ENCODE results near the gene PDE9A. TPM values are rescaled to one million over a fixed set of nuclear protein-coding genes. Genes with fewer than 3 reads are reported as not detected.

PDE9A gene
- total RNA-seq, 1 donor from 2014 or later, result 17.5 TPM

GRCh38 chr21:42766739-42767560 lies 113.5 kb downstream of the PDE9A start:
- peaks cover 10% of the 10 kb centered on the region for H3K36me3 Mint-ChIP-seq (ENCODE audit: low read depth)
- H3K27me3 Mint-ChIP-seq (ENCODE audit: low read depth), result no peaks in the 10 kb centered on the region
- no peak overlapping the region for H3K4me3 Mint-ChIP-seq (ENCODE audit: low read depth)
- H3K4me1 Mint-ChIP-seq (ENCODE audit: low read depth), result no peaks in the 10 kb centered on the region
- DNase-seq (ENCODE audit: low spot score), result no peak
- no peaks in the 10 kb centered on the region for H3K9me3 Mint-ChIP-seq
- intact Hi-C loops (cut with micrococcal nuclease), result no loop called here
- H3K27ac Mint-ChIP-seq, result no peak overlapping the region

- H3K36me3 Mint-ChIP-seq (ENCODE audit: low read depth), result peaks cover 7% of the 10 kb centered on the region
- no peaks in the 10 kb centered on the region for H3K4me1 Mint-ChIP-seq (ENCODE audit: low read depth)
- DNase-seq (ENCODE audit: low spot score), result no peak
- no peak overlapping the region for H3K4me3 Mint-ChIP-seq (ENCODE audit: low read depth)
- H3K9me3 Mint-ChIP-seq, result no peaks in the 10 kb centered on the region
- intact Hi-C loops (cut with micrococcal nuclease), result no loop called here
- H3K27me3 Mint-ChIP-seq (ENCODE audit: low read depth), result no peaks in the 10 kb centered on the region
- H3K27ac Mint-ChIP-seq, result no peak overlapping the region
Observed at GRCh38 chr21:42767561-42767835, 114.1 kb downstream of the PDE9A start.

- no peaks in the 10 kb centered on the region for H3K27me3 Mint-ChIP-seq (ENCODE audit: low read depth)
- peaks cover 7% of the 10 kb centered on the region for H3K36me3 Mint-ChIP-seq (ENCODE audit: low read depth)
- H3K4me3 Mint-ChIP-seq (ENCODE audit: low read depth), result no peak overlapping the region
- DNase-seq (ENCODE audit: low spot score), result no peak
- H3K4me1 Mint-ChIP-seq (ENCODE audit: low read depth), result no peaks in the 10 kb centered on the region
- H3K27ac Mint-ChIP-seq, result no peak overlapping the region
- intact Hi-C loops (cut with micrococcal nuclease), result no loop called here
- no peaks in the 10 kb centered on the region for H3K9me3 Mint-ChIP-seq
Observed at GRCh38 chr21:42768324-42769121, 115.1 kb downstream of the PDE9A start.

- intact Hi-C loops (cut with micrococcal nuclease), result no loop called here
- no peaks in the 10 kb centered on the region for H3K4me1 Mint-ChIP-seq (ENCODE audit: low read depth)
Observed at GRCh38 chr21:42769183-42769819, 115.9 kb downstream of the PDE9A start.

GRCh38 chr21:42769820-42770716 lies 116.6 kb downstream of the PDE9A start:
- Mint-ChIP-seq H3K4me1 (ENCODE audit: low read depth) (no peaks in the 10 kb centered on the region), H3K4me3 (ENCODE audit: low read depth) (no peak overlapping the region), H3K9me3 (no peaks in the 10 kb centered on the region), H3K36me3 (ENCODE audit: low read depth) (peaks cover 7% of the 10 kb centered on the region), H3K27me3 (ENCODE audit: low read depth) (no peaks in the 10 kb centered on the region), H3K27ac (no peak overlapping the region)
- intact Hi-C loops (cut with micrococcal nuclease), result no loop called here
- no peak for DNase-seq (ENCODE audit: low spot score)

More at GRCh38 chr21:42769183-42769819, 115.9 kb downstream of the PDE9A start:
- H3K4me3 Mint-ChIP-seq (ENCODE audit: low read depth), result no peak overlapping the region
- H3K36me3 Mint-ChIP-seq (ENCODE audit: low read depth), result peaks cover 7% of the 10 kb centered on the region
- H3K27me3 Mint-ChIP-seq (ENCODE audit: low read depth), result no peaks in the 10 kb centered on the region
- DNase-seq (ENCODE audit: low spot score), result no peak
- no peak overlapping the region for H3K27ac Mint-ChIP-seq
- H3K9me3 Mint-ChIP-seq, result no peaks in the 10 kb centered on the region

DNA sequence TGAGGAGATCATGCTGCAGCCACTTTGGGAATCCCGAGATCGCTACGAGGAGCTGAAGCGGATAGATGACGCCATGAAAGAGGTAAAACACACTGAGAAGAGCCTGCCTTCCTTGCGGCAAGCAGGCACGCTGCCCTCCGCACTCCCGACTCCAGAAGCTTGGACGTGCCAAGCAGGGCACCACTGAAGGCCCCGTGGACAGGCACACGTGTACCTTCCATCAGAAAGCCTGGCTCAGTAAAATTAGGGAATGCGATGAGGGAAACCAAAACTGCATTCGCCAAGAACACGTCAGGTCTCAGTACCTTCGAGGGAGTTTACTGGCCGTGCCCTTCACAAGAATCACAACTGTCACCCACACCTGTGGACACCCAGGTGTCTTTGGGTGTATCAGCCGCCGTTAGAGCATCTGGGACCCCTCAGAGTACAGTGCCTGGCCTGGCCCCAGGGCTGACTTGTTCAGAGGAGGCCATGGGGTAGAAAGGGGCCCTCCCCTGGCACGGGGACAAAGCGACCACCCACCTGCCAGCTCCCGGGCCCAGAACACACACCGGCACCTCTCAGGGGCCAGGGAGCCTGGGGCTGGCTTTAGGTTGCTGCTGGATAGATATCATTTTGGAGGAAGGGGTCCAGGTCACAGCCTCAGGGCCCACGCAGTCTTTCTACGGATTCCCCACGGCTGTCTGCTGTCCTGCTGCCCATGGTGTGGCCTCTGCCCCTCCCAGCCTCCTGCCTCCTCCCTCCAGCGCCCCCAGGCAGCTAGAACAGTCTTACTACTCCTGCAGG lies 117.5 kb downstream of the PDE9A start:
- DNase-seq (ENCODE audit: low spot score), result no peak
- Mint-ChIP-seq H3K4me3 (ENCODE audit: low read depth) (no peak overlapping the region), H3K9me3 (no peaks in the 10 kb centered on the region), H3K4me1 (ENCODE audit: low read depth) (no peaks in the 10 kb centered on the region), H3K27ac (no peak overlapping the region), H3K27me3 (ENCODE audit: low read depth) (no peaks in the 10 kb centered on the region), H3K36me3 (ENCODE audit: low read depth) (peaks cover 7% of the 10 kb centered on the region)
- intact Hi-C loops (cut with micrococcal nuclease), result no loop called here

- no peaks in the 10 kb centered on the region for H3K4me1 Mint-ChIP-seq (ENCODE audit: low read depth)
- no peak overlapping the region for H3K27ac Mint-ChIP-seq
- no peak overlapping the region for H3K4me3 Mint-ChIP-seq (ENCODE audit: low read depth)
- H3K36me3 Mint-ChIP-seq (ENCODE audit: low read depth), result peaks cover 7% of the 10 kb centered on the region
- no peaks in the 10 kb centered on the region for H3K27me3 Mint-ChIP-seq (ENCODE audit: low read depth)
- H3K9me3 Mint-ChIP-seq, result no peaks in the 10 kb centered on the region
- intact Hi-C loops (cut with micrococcal nuclease), result no loop called here
- DNase-seq (ENCODE audit: low spot score), result no peak
Observed at GRCh38 chr21:42771503-42771805, 118.0 kb downstream of the PDE9A start.

DNA sequence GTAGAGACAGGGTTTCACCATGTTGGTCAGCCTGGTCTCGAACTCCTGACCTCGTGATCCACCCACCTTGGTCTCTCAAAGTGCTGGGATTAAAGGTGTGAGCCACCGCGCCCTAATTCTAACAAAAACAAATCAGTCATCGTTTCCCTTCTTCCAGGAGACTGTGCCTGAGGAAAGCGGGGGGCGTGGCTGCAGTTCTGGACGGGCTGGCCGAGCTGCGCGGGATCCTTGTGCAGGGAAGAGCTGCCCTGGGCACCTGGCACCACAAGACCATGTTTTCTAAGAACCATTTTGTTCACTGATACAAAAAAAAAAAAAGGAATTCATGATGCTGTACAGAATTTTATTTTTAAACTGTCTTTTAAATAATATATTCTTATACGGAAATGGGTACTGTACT lies 121.7 kb downstream of the PDE9A start:
- no peak overlapping the region for H3K4me3 Mint-ChIP-seq (ENCODE audit: low read depth)
- H3K9me3 Mint-ChIP-seq, result no peaks in the 10 kb centered on the region
- H3K36me3 Mint-ChIP-seq (ENCODE audit: low read depth), result no peaks in the 10 kb centered on the region
- no peak for DNase-seq (ENCODE audit: low spot score)
- intact Hi-C loops (cut with micrococcal nuclease), result no loop called here
- no peak overlapping the region for H3K27ac Mint-ChIP-seq
- no peaks in the 10 kb centered on the region for H3K4me1 Mint-ChIP-seq (ENCODE audit: low read depth)
- peaks cover 4% of the 10 kb centered on the region for H3K27me3 Mint-ChIP-seq (ENCODE audit: low read depth)

GRCh38 chr21:42775891-42776290 lies 122.5 kb downstream of the PDE9A start:
- Mint-ChIP-seq H3K9me3 (no peaks in the 10 kb centered on the region), H3K4me1 (ENCODE audit: low read depth) (no peaks in the 10 kb centered on the region), H3K27me3 (ENCODE audit: low read depth) (peaks cover 12% of the 10 kb centered on the region), H3K4me3 (ENCODE audit: low read depth) (no peak overlapping the region), H3K27ac (no peak overlapping the region), H3K36me3 (ENCODE audit: low read depth) (no peaks in the 10 kb centered on the region)
- DNase-seq (ENCODE audit: low spot score), result no peak
- intact Hi-C loops (cut with micrococcal nuclease), result no loop called here

GRCh38 chr21:42777064-42777756 lies 123.8 kb downstream of the PDE9A start:
- no peaks in the 10 kb centered on the region for H3K9me3 Mint-ChIP-seq
- no peak for DNase-seq (ENCODE audit: low spot score)
- intact Hi-C loops (cut with micrococcal nuclease), result no loop called here

DNA sequence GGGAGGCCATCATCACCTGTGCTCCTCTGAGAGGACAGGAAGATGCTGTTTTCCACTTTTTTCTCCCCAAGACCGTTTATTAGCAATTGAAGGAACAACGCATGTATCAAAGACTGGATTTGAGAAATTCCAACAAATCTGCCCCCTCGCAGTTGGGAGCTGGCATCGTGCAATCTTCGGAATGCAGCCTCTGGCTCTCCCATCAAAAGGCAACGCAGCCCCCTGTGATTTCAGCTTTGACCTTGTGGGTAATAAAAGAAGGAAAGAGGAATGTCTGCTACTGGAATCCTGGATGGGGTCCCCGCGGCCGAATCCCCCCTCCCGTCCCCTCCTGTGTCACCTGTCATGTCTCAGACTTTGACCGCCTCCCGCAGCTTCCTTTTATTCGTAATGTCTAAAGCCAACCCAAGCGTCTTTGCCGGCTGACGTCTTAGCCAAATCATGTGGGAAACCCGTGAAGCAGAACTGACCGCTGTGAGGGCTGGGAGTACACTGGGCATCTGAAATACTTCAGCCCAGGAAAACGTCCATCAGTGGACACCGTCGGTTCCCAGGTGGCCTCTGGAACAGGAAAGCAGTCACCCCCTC lies 124.4 kb downstream of the PDE9A start:
- intact Hi-C loops (cut with micrococcal nuclease), result no loop called here
- no peak for DNase-seq (ENCODE audit: low spot score)
- peaks cover 12% of the 10 kb centered on the region for H3K4me1 Mint-ChIP-seq (ENCODE audit: low read depth)
- no peaks in the 10 kb centered on the region for H3K9me3 Mint-ChIP-seq
- H3K27ac Mint-ChIP-seq, result no peak overlapping the region
- no peaks in the 10 kb centered on the region for H3K36me3 Mint-ChIP-seq (ENCODE audit: low read depth)
- peaks cover 27% of the 10 kb centered on the region for H3K27me3 Mint-ChIP-seq (ENCODE audit: low read depth)
- no peak overlapping the region for H3K4me3 Mint-ChIP-seq (ENCODE audit: low read depth)

More at GRCh38 chr21:42777064-42777756, 123.8 kb downstream of the PDE9A start:
- H3K27ac Mint-ChIP-seq, result no peak overlapping the region
- H3K27me3 Mint-ChIP-seq (ENCODE audit: low read depth), result peaks cover 21% of the 10 kb centered on the region
- peaks cover 8% of the 10 kb centered on the region for H3K4me1 Mint-ChIP-seq (ENCODE audit: low read depth)
- H3K4me3 Mint-ChIP-seq (ENCODE audit: low read depth), result no peak overlapping the region
- H3K36me3 Mint-ChIP-seq (ENCODE audit: low read depth), result no peaks in the 10 kb centered on the region
